ENCODE data around the gene RAB3GAP2.
"Not testable (repeated sequence)": the region's sequence is repeated elsewhere in the genome, so short reads cannot be mapped to it uniquely, and the experiment has no call there.

- TF ChIP-seq, protein P1, sequence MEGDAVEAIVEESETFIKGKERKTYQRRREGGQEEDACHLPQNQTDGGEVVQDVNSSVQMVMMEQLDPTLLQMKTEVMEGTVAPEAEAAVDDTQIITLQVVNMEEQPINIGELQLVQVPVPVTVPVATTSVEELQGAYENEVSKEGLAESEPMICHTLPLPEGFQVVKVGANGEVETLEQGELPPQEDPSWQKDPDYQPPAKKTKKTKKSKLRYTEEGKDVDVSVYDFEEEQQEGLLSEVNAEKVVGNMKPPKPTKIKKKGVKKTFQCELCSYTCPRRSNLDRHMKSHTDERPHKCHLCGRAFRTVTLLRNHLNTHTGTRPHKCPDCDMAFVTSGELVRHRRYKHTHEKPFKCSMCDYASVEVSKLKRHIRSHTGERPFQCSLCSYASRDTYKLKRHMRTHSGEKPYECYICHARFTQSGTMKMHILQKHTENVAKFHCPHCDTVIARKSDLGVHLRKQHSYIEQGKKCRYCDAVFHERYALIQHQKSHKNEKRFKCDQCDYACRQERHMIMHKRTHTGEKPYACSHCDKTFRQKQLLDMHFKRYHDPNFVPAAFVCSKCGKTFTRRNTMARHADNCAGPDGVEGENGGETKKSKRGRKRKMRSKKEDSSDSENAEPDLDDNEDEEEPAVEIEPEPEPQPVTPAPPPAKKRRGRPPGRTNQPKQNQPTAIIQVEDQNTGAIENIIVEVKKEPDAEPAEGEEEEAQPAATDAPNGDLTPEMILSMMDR (IDR thresholded peaks at IDR 0.05 in 4 of 5, conservative IDR thresholded peaks at IDR 0.05 in 1 of 5), result not testable (repeated sequence)
- TF ChIP-seq POLR2A (IDR thresholded peaks at IDR 0.05), result not testable (repeated sequence)
These were observed 19.0 kb downstream of the RAB3GAP2 start for GRCh38 chr1:220253290-220253689.
